BLaER1 treated with 17β-estradiol and CSF1 and Interleukin-3, amounts not matched to agents 10 nM and 100 nM (cell line): ENCODE measurements around the gene MICAL3.

Experiments
- H3K27ac ChIP-seq, 11 experiments: shearing (Covaris generic); formaldehyde crosslinking; 2 replicates each; pipeline ENCODE4 v1.8.1; 2022
- H3K27me3 ChIP-seq, 11 experiments: shearing (Covaris generic); formaldehyde crosslinking; 2 replicates each; pipeline ENCODE4 v1.8.1; 2022
- H3K36me3 ChIP-seq, 11 experiments: shearing (Covaris generic); formaldehyde crosslinking; 2 replicates each; pipeline ENCODE4 v1.8.1; 2022
- H3K4me1 ChIP-seq, 10 experiments: shearing (Covaris generic); formaldehyde crosslinking; 2 replicates each; pipeline ENCODE4 v1.8.1; 2022
- H3K4me2 ChIP-seq, 11 experiments: shearing (Covaris generic); formaldehyde crosslinking; 2 replicates each; pipeline ENCODE4 v1.8.1; 2022
- H3K4me3 ChIP-seq, 10 experiments: shearing (Covaris generic); formaldehyde crosslinking; 2 replicates each; pipeline ENCODE4 v1.8.1; 2022
- H3K9ac ChIP-seq, 11 experiments: shearing (Covaris generic); formaldehyde crosslinking; 2 replicates each; pipeline ENCODE4 v1.8.1; 2022
- H3K9me3 ChIP-seq, 11 experiments: shearing (Covaris generic); formaldehyde crosslinking; replicated peaks in 1 of 11; 2 replicates each; pipeline ENCODE4 v1.8.1; 2022
- H4K20me1 ChIP-seq, 11 experiments: shearing (Covaris generic); formaldehyde crosslinking; 2 replicates each; pipeline ENCODE4 v1.8.1; 2022
- Cebpa-rat ChIP-seq, 11 experiments: shearing (Covaris generic); IDR thresholded peaks; 2 replicates each; pipeline ENCODE4 v1.8.1; 2022

Gene MICAL3

GRCh38 chr22:17931400-17931825 is 92.9 kb downstream of the MICAL3 start:
- Histone ChIP-seq H3K27me3 (no peaks in the 10 kb centered on the region), H3K9me3 (peaks cover 0 to 21% (median 12%) of the 10 kb centered on the region in 11 experiments; a peak in 15 of 22 replicates), H3K27ac (no peak overlapping the region), H3K36me3 (peaks cover 0 to 5% (median 0%) of the 10 kb centered on the region in 11 experiments; a peak in 2 of 22 replicates), H3K4me2 (no peak overlapping the region; a peak in 2 of 22 replicates), H3K4me1 (peaks cover 0 to 9% (median 2%) of the 10 kb centered on the region in 10 experiments; a peak in 7 of 20 replicates), H3K4me3 (no peak overlapping the region), H4K20me1 (peaks cover 0 to 48% (median 9%) of the 10 kb centered on the region in 11 experiments; a peak in 13 of 22 replicates), H3K9ac (no peak overlapping the region)
- TF ChIP-seq Cebpa-rat (IDR thresholded peaks at IDR 0.05) = no peak

GRCh38 chr22:17930455-17931313 is 93.7 kb downstream of the MICAL3 start:
- H3K9ac ChIP-seq = no peak overlapping the region
- peaks cover 0 to 5% (median 0%) of the 10 kb centered on the region in 11 experiments; a peak in 2 of 22 replicates for H3K36me3 ChIP-seq
- peaks cover 0 to 16% (median 8%) of the 10 kb centered on the region in 10 experiments; a peak in 13 of 20 replicates for H3K4me1 ChIP-seq
- no peak overlapping the region for H3K4me2 ChIP-seq
- H3K4me3 ChIP-seq = no peak overlapping the region
- no peaks in the 10 kb centered on the region for H3K27me3 ChIP-seq
- peaks cover 0 to 18% (median 12%) of the 10 kb centered on the region in 11 experiments; a peak in 12 of 22 replicates for H3K9me3 ChIP-seq
- H4K20me1 ChIP-seq = peaks cover 0 to 56% (median 15%) of the 10 kb centered on the region in 11 experiments; a peak in 13 of 22 replicates
- no peak overlapping the region for H3K27ac ChIP-seq
- TF ChIP-seq Cebpa-rat (IDR thresholded peaks at IDR 0.05) = no peak

- H3K9me3 ChIP-seq = peaks cover 0 to 15% (median 9%) of the 10 kb centered on the region in 11 experiments; a peak in 12 of 22 replicates
- no peak overlapping the region for H3K4me3 ChIP-seq
- peaks cover 0 to 23% (median 14%) of the 10 kb centered on the region in 10 experiments; a peak in 13 of 20 replicates for H3K4me1 ChIP-seq
- H3K4me2 ChIP-seq = no peak overlapping the region
- no peak overlapping the region for H3K9ac ChIP-seq
- no peak overlapping the region for H3K27ac ChIP-seq
- peaks cover 0 to 63% (median 16%) of the 10 kb centered on the region in 11 experiments; a peak in 14 of 22 replicates for H4K20me1 ChIP-seq
- no peak for TF ChIP-seq Cebpa-rat (IDR thresholded peaks at IDR 0.05)
- peaks cover 0 to 5% (median 0%) of the 10 kb centered on the region in 11 experiments; a peak in 2 of 22 replicates for H3K36me3 ChIP-seq
- H3K27me3 ChIP-seq = no peaks in the 10 kb centered on the region
Observed at GRCh38 chr22:17929909-17930308, 94.5 kb downstream of the MICAL3 start.

GRCh38 chr22:17928391-17928790 is 96.0 kb downstream of the MICAL3 start:
- H4K20me1 ChIP-seq = peaks cover 0 to 79% (median 28%) of the 10 kb centered on the region in 11 experiments; a peak in 15 of 22 replicates
- no peak overlapping the region for H3K27ac ChIP-seq
- H3K27me3 ChIP-seq = no peaks in the 10 kb centered on the region
- TF ChIP-seq Cebpa-rat (IDR thresholded peaks at IDR 0.05) = no peak
- no peak overlapping the region for H3K4me2 ChIP-seq
- H3K4me3 ChIP-seq = no peak overlapping the region
- H3K9me3 ChIP-seq = peaks cover 0 to 15% (median 9%) of the 10 kb centered on the region in 11 experiments; a peak in 12 of 22 replicates
- no peak overlapping the region for H3K9ac ChIP-seq
- peaks cover 0 to 34% (median 15%) of the 10 kb centered on the region in 10 experiments; a peak in 13 of 20 replicates for H3K4me1 ChIP-seq
- peaks cover 0 to 5% (median 0%) of the 10 kb centered on the region in 11 experiments; a peak in 2 of 22 replicates for H3K36me3 ChIP-seq

- Histone ChIP-seq H3K9ac (no peak overlapping the region), H3K4me1 (peaks cover 0 to 37% (median 15%) of the 10 kb centered on the region in 10 experiments; a peak in 13 of 20 replicates), H3K27me3 (no peaks in the 10 kb centered on the region), H3K9me3 (peaks cover 0 to 15% (median 9%) of the 10 kb centered on the region in 11 experiments; a peak in 12 of 22 replicates), H3K36me3 (peaks cover 0 to 5% (median 0%) of the 10 kb centered on the region in 11 experiments; a peak in 2 of 22 replicates), H3K27ac (no peak overlapping the region), H4K20me1 (peaks cover 0 to 92% (median 40%) of the 10 kb centered on the region in 11 experiments; a peak in 16 of 22 replicates), H3K4me2 (no peak overlapping the region), H3K4me3 (no peak overlapping the region)
- no peak for TF ChIP-seq Cebpa-rat (IDR thresholded peaks at IDR 0.05)
Observed at GRCh38 chr22:17927062-17927461, 97.3 kb downstream of the MICAL3 start.

GRCh38 chr22:17926516-17926915 is 97.8 kb downstream of the MICAL3 start:
- Histone ChIP-seq H3K9ac (no peak overlapping the region), H3K27me3 (no peaks in the 10 kb centered on the region), H3K9me3 (peaks cover 0 to 14% (median 9%) of the 10 kb centered on the region in 11 experiments; a peak in 12 of 22 replicates), H3K4me1 (peaks cover 0 to 36% (median 15%) of the 10 kb centered on the region in 10 experiments; a peak in 13 of 20 replicates), H3K27ac (no peak overlapping the region), H3K36me3 (peaks cover 0 to 5% (median 0%) of the 10 kb centered on the region in 11 experiments; a peak in 2 of 22 replicates), H3K4me3 (no peak overlapping the region), H3K4me2 (peak overlapping the region in 5 of 11 experiments; percentile 7 to 24 (median 16); a peak in 3 of 22 replicates), H4K20me1 (peaks cover 0 to 93% (median 39%) of the 10 kb centered on the region in 11 experiments; a peak in 16 of 22 replicates)
- TF ChIP-seq Cebpa-rat (IDR thresholded peaks at IDR 0.05) = no peak

GRCh38 chr22:17925431-17925841 is 98.9 kb downstream of the MICAL3 start:
- Histone ChIP-seq H3K9ac (no peak overlapping the region), H3K4me2 (peak overlapping the region in 7 of 11 experiments; percentile 2 to 24 (median 16); a peak in 6 of 22 replicates), H3K9me3 (peaks cover 0 to 12% (median 5%) of the 10 kb centered on the region in 11 experiments; a peak in 11 of 22 replicates), H3K27ac (no peak overlapping the region), H3K4me1 (peaks cover 0 to 37% (median 18%) of the 10 kb centered on the region in 10 experiments; a peak in 13 of 20 replicates), H3K4me3 (no peak overlapping the region), H3K36me3 (peaks cover 0 to under 1% (median 0%) of the 10 kb centered on the region in 11 experiments; a peak in 1 of 22 replicates), H3K27me3 (no peaks in the 10 kb centered on the region), H4K20me1 (peaks cover 0 to 93% (median 47%) of the 10 kb centered on the region in 11 experiments; a peak in 17 of 22 replicates)
- no peak for TF ChIP-seq Cebpa-rat (IDR thresholded peaks at IDR 0.05)

GRCh38 chr22:17924735-17925364 is 99.5 kb downstream of the MICAL3 start:
- TF ChIP-seq Cebpa-rat (IDR thresholded peaks at IDR 0.05) = no peak
- peak overlapping the region in 4 of 11 experiments; percentile 7 to 24 (median 18); a peak in 4 of 22 replicates for H3K4me2 ChIP-seq
- H3K9me3 ChIP-seq = peaks cover 0 to 6% (median 2%) of the 10 kb centered on the region in 11 experiments; a peak in 7 of 22 replicates
- H3K36me3 ChIP-seq = no peaks in the 10 kb centered on the region
- H4K20me1 ChIP-seq = peaks cover 0 to 93% (median 53%) of the 10 kb centered on the region in 11 experiments; a peak in 17 of 22 replicates
- H3K4me3 ChIP-seq = no peak overlapping the region
- no peaks in the 10 kb centered on the region for H3K27me3 ChIP-seq
- H3K9ac ChIP-seq = no peak overlapping the region
- no peak overlapping the region for H3K27ac ChIP-seq
- H3K4me1 ChIP-seq = peaks cover 0 to 43% (median 22%) of the 10 kb centered on the region in 10 experiments; a peak in 13 of 20 replicates
